MM.1S (cell line): ENCODE measurements around the gene VWA5A.

Source experiments
- CTCF ChIP-seq: fragments of 300-600 bp; sonication (generic); IDR thresholded peaks from 2 replicates; pipeline ENCODE4 v1.5.1; 2016; ENCODE audit warnings: antibody characterized with exemption, low read length, mixed read lengths
- EZH2 ChIP-seq: fragments of 300-600 bp; sonication (generic); optimal IDR thresholded peaks from 2 replicates; pipeline ENCODE3; 2017; ENCODE audit warnings: low read depth, mild to moderate bottlenecking, antibody characterized with exemption, low read length, mixed read lengths

- TF ChIP-seq CTCF, result no peak
- no peak for TF ChIP-seq EZH2
Measured at GRCh38 chr11:124143034-124143433, 27.8 kb downstream of the VWA5A start.
